Superior temporal gyrus (tissue), 1 donor: ENCODE data around the gene AK4.
"Not testable (repeated sequence)": the region's sequence is repeated elsewhere in the genome, so short reads cannot be mapped to it uniquely, and the experiment has no call there.

Source experiments
- DNase-seq: peaks from one replicate; pipeline ENCODE4 v3.0.0-alpha.2; 2016; ENCODE audit errors: extremely low spot score

AK4 gene

GRCh38 chr1:65148178-65148547 is at the start of gene AK4:
Gene AK4 (plus strand): TSS chr1:65148203. CDS start chr1:65148408, 205 bp downstream.
- not testable (repeated sequence) for DNase-seq

GRCh38 chr1:65103807-65104206 is 44.2 kb upstream of the AK4 start:
- no peak for DNase-seq

- DNase-seq, result no peak
Measured at GRCh38 chr1:65104854-65105534, 43.0 kb upstream of the AK4 start.

- no peak for DNase-seq
Measured at GRCh38 chr1:65105596-65105995, 42.4 kb upstream of the AK4 start.

GRCh38 chr1:65108025-65108642 is 39.9 kb upstream of the AK4 start:
- no peak for DNase-seq

- DNase-seq, result no peak
Measured at GRCh38 chr1:65109487-65109886, 38.5 kb upstream of the AK4 start.

GRCh38 chr1:65112811-65113210 is 35.2 kb upstream of the AK4 start:
- no peak for DNase-seq

- no peak for DNase-seq
Measured at GRCh38 chr1:65113298-65113697, 34.7 kb upstream of the AK4 start.

GRCh38 chr1:65114322-65114721 is 33.7 kb upstream of the AK4 start:
- DNase-seq, result no peak

GRCh38 chr1:65119951-65120350 is 28.1 kb upstream of the AK4 start:
- DNase-seq, result no peak

- DNase-seq, result not testable (repeated sequence)
Measured at GRCh38 chr1:65129104-65129503, 18.9 kb upstream of the AK4 start.

- DNase-seq, result no peak
Measured at GRCh38 chr1:65138524-65138923, 9.5 kb upstream of the AK4 start.

- DNase-seq, result not testable (repeated sequence)
Measured at GRCh38 chr1:65139793-65140192, 8.2 kb upstream of the AK4 start.

- DNase-seq, result no peak
Measured at GRCh38 chr1:65141394-65141793, 6.6 kb upstream of the AK4 start.

GRCh38 chr1:65141918-65142317 is 6.1 kb upstream of the AK4 start:
- DNase-seq, result no peak

- not testable (repeated sequence) for DNase-seq
Measured at GRCh38 chr1:65143112-65143658, 4.8 kb upstream of the AK4 start.

- no peak for DNase-seq
Measured at GRCh38 chr1:65146908-65147423, 1.0 kb upstream of the AK4 start.

GRCh38 chr1:65147424-65148177 is 402 bp upstream of the AK4 start:
- no peak for DNase-seq

- no peak for DNase-seq
Measured at GRCh38 chr1:65148548-65149350, 746 bp downstream of the AK4 start.

- DNase-seq, result peak; percentile 48
Measured at GRCh38 chr1:65149351-65150107, 1.5 kb downstream of the AK4 start.

GRCh38 chr1:65150108-65150463 is 2.1 kb downstream of the AK4 start:
- DNase-seq, result no peak
